ENCODE measurements around the gene GALNT11.
A peak's percentile ranks its signal among the peaks of the same experiment; 100 is the strongest.

The GALNT11 gene

GRCh38 chr7:152103691-152104090, 78.2 kb downstream of the GALNT11 start:
- Mint-ChIP-seq H3K27ac (no peak overlapping the region), H3K9me3 (no peaks in the 10 kb centered on the region), H3K4me1 (peaks cover 12% of the 10 kb centered on the region), H3K4me3 (no peak overlapping the region), H3K36me3 (ENCODE audit: low read depth) (peaks cover 41% of the 10 kb centered on the region), H3K27me3 (ENCODE audit: low read depth, poor library complexity) (no peaks in the 10 kb centered on the region)
- no peak for DNase-seq
- TF ChIP-seq, protein P1, sequence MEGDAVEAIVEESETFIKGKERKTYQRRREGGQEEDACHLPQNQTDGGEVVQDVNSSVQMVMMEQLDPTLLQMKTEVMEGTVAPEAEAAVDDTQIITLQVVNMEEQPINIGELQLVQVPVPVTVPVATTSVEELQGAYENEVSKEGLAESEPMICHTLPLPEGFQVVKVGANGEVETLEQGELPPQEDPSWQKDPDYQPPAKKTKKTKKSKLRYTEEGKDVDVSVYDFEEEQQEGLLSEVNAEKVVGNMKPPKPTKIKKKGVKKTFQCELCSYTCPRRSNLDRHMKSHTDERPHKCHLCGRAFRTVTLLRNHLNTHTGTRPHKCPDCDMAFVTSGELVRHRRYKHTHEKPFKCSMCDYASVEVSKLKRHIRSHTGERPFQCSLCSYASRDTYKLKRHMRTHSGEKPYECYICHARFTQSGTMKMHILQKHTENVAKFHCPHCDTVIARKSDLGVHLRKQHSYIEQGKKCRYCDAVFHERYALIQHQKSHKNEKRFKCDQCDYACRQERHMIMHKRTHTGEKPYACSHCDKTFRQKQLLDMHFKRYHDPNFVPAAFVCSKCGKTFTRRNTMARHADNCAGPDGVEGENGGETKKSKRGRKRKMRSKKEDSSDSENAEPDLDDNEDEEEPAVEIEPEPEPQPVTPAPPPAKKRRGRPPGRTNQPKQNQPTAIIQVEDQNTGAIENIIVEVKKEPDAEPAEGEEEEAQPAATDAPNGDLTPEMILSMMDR (IDR thresholded peaks at IDR 0.05): no peak

- Mint-ChIP-seq H3K4me3 (no peak overlapping the region), H3K27ac (no peak overlapping the region), H3K36me3 (ENCODE audit: low read depth) (peaks cover 54% of the 10 kb centered on the region), H3K4me1 (peaks cover 12% of the 10 kb centered on the region), H3K9me3 (no peaks in the 10 kb centered on the region), H3K27me3 (ENCODE audit: low read depth, poor library complexity) (no peaks in the 10 kb centered on the region)
- TF ChIP-seq, protein P1 (IDR thresholded peaks at IDR 0.05): no peak
- DNase-seq: no peak
These were observed 79.7 kb downstream of the GALNT11 start for GRCh38 chr7:152105205-152105604.

- H3K9me3 Mint-ChIP-seq: no peaks in the 10 kb centered on the region
- TF ChIP-seq, protein P1 (IDR thresholded peaks at IDR 0.05): no peak
- peak overlapping the region; percentile 81 for H3K27ac Mint-ChIP-seq
- DNase-seq: no peak
- no peaks in the 10 kb centered on the region for H3K27me3 Mint-ChIP-seq (ENCODE audit: low read depth, poor library complexity)
- H3K4me1 Mint-ChIP-seq: peaks cover 12% of the 10 kb centered on the region
- no peak overlapping the region for H3K4me3 Mint-ChIP-seq
- H3K36me3 Mint-ChIP-seq (ENCODE audit: low read depth): peaks cover 56% of the 10 kb centered on the region
These were observed 81.5 kb downstream of the GALNT11 start for GRCh38 chr7:152106990-152107389.

- no peaks in the 10 kb centered on the region for H3K27me3 Mint-ChIP-seq (ENCODE audit: low read depth, poor library complexity)
- DNase-seq: no peak
- peaks cover 12% of the 10 kb centered on the region for H3K4me1 Mint-ChIP-seq
- no peaks in the 10 kb centered on the region for H3K9me3 Mint-ChIP-seq
- no peak overlapping the region for H3K4me3 Mint-ChIP-seq
- TF ChIP-seq, protein P1 (IDR thresholded peaks at IDR 0.05): no peak
- no peak overlapping the region for H3K27ac Mint-ChIP-seq
- H3K36me3 Mint-ChIP-seq (ENCODE audit: low read depth): peaks cover 56% of the 10 kb centered on the region
These were observed 82.5 kb downstream of the GALNT11 start for GRCh38 chr7:152107945-152108344.

DNA sequence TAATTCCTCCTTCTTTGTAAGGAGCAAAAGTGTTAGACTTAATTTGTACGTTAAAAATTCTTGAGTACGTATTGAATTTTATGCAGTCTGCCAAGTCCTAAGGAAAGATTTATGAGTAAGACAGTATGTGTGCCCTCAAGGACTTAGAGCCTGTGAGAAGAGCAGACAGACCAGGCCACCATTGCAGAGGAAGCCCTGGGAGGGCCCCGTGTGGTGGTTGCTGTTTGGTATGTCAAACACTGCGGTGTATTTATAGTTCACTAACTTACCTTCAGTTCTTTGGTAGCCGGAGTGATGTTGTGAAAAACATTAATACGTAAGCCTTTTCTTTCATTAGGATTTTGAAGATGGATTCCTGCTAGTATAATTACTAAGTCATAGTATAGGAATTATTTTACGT, 82.9 kb downstream of the GALNT11 start:
- Mint-ChIP-seq H3K27me3 (ENCODE audit: low read depth, poor library complexity) (no peaks in the 10 kb centered on the region), H3K27ac (no peak overlapping the region)

GRCh38 chr7:152112829-152113228, 87.4 kb downstream of the GALNT11 start:
- no peak overlapping the region for H3K27ac Mint-ChIP-seq
- TF ChIP-seq, protein P1 (IDR thresholded peaks at IDR 0.05): no peak
- peaks cover 77% of the 10 kb centered on the region for H3K36me3 Mint-ChIP-seq (ENCODE audit: low read depth)
- peaks cover 3% of the 10 kb centered on the region for H3K9me3 Mint-ChIP-seq
- H3K4me3 Mint-ChIP-seq: no peak overlapping the region
- H3K4me1 Mint-ChIP-seq: peaks cover under 1% of the 10 kb centered on the region
- no peak for DNase-seq
- no peaks in the 10 kb centered on the region for H3K27me3 Mint-ChIP-seq (ENCODE audit: low read depth, poor library complexity)

More for the DNA sequence above, 82.9 kb downstream of the GALNT11 start:
- DNase-seq: no peak
- no peak overlapping the region for H3K4me3 Mint-ChIP-seq
- H3K4me1 Mint-ChIP-seq: peaks cover 12% of the 10 kb centered on the region
- TF ChIP-seq, protein P1 (IDR thresholded peaks at IDR 0.05): no peak
- no peaks in the 10 kb centered on the region for H3K9me3 Mint-ChIP-seq
- H3K36me3 Mint-ChIP-seq (ENCODE audit: low read depth): peaks cover 56% of the 10 kb centered on the region
